ENCODE data around the gene BSND.

BSND gene

GRCh38 chr1:55052221-55053142 lies 53.7 kb downstream of the BSND start:
- Histone ChIP-seq H3K4me1 (ENCODE audit: insufficient read depth, low read length) (no peaks in the 10 kb centered on the region), H3K36me3 (ENCODE audit: insufficient read depth, low read length) (no peaks in the 10 kb centered on the region), H3K27me3 (ENCODE audit: control insufficient read depth in 1 of 2, insufficient read depth in 2 of 2, low read length in 2 of 2) (no peaks in the 10 kb centered on the region)

DNA sequence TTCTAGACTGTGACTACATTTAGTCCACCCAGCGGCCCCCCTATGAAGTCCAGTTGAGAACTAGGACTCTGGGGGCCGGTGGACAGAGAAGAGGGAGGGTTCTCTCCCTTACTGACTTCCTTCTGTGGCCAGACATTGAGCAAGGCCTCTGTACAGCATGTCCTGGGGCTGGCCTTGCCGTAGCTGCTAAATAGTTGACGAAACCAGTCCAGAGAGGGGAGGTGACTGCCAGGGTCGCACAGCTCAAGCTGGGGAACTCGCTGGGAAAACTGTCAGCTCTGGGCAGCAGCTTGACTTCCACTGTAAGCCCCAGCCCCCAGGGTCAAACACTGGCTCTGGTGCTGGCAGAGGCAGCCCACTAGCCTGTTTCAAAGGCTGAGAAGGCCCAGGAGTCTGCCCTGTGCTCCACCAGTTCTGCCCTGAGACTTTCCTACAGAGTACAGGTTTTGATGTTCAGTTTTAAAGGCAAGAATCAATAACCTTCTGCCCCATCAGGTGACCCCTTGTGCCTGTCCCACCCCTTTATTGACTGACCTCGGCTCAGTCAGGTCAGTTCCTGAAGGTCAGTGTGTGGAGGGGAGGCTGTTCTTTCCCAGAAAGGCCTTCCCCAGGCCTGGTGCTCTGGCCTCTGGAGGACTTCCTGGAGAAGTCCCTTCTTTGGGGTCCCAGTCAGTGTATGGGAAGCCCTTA lies 54.7 kb downstream of the BSND start:
- H3K27ac ChIP-seq (ENCODE audit: low read depth, low read length) = no peak overlapping the region
- H3K36me3 ChIP-seq (ENCODE audit: insufficient read depth, low read length) = no peaks in the 10 kb centered on the region
- no peak overlapping the region for H3K4me3 ChIP-seq (ENCODE audit: low read depth in 1 of 2, low read length in 2 of 2)
- no peaks in the 10 kb centered on the region for H3K4me1 ChIP-seq (ENCODE audit: insufficient read depth, low read length)
- H3K27me3 ChIP-seq (ENCODE audit: control insufficient read depth in 1 of 2, insufficient read depth in 2 of 2, low read length in 2 of 2) = no peaks in the 10 kb centered on the region
- H3K9me3 ChIP-seq (ENCODE audit: low read length) = no peaks in the 10 kb centered on the region
- no peak overlapping the region for H3K9ac ChIP-seq (ENCODE audit: low read length)

More at GRCh38 chr1:55052221-55053142, 53.7 kb downstream of the BSND start:
- Histone ChIP-seq H3K4me3 (ENCODE audit: low read depth in 1 of 2, low read length in 2 of 2) (no peak overlapping the region), H3K9ac (ENCODE audit: low read length) (no peak overlapping the region), H3K9me3 (ENCODE audit: low read length) (no peaks in the 10 kb centered on the region), H3K27ac (ENCODE audit: low read depth, low read length) (no peak overlapping the region)

DNA sequence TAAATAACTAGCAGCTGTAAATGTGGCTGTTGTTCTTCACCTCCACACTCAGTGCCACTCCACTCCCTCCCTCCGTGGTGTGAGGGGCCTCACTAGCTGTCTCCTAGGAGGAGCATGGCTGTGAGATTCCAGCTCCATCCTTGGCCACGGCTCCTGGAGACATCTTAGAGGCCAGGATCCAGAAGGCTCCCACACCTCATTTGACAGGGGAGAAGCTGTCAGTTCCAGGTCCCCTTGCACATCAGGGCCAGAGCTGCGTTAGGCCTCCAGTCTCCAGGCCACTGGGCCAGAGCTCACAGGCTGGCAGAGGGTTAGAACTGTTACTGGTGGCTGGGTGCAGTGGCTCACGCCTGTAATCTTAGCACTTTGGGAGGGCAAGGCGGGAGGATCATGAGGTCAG lies 55.7 kb downstream of the BSND start:
- Histone ChIP-seq H3K27me3 (ENCODE audit: control insufficient read depth in 1 of 2, insufficient read depth in 2 of 2, low read length in 2 of 2) (no peaks in the 10 kb centered on the region), H3K9me3 (ENCODE audit: low read length) (no peaks in the 10 kb centered on the region), H3K36me3 (ENCODE audit: insufficient read depth, low read length) (no peaks in the 10 kb centered on the region), H3K27ac (ENCODE audit: low read depth, low read length) (no peak overlapping the region), H3K4me3 (ENCODE audit: low read depth in 1 of 2, low read length in 2 of 2) (no peak overlapping the region), H3K9ac (ENCODE audit: low read length) (no peak overlapping the region), H3K4me1 (ENCODE audit: insufficient read depth, low read length) (no peaks in the 10 kb centered on the region)

DNA sequence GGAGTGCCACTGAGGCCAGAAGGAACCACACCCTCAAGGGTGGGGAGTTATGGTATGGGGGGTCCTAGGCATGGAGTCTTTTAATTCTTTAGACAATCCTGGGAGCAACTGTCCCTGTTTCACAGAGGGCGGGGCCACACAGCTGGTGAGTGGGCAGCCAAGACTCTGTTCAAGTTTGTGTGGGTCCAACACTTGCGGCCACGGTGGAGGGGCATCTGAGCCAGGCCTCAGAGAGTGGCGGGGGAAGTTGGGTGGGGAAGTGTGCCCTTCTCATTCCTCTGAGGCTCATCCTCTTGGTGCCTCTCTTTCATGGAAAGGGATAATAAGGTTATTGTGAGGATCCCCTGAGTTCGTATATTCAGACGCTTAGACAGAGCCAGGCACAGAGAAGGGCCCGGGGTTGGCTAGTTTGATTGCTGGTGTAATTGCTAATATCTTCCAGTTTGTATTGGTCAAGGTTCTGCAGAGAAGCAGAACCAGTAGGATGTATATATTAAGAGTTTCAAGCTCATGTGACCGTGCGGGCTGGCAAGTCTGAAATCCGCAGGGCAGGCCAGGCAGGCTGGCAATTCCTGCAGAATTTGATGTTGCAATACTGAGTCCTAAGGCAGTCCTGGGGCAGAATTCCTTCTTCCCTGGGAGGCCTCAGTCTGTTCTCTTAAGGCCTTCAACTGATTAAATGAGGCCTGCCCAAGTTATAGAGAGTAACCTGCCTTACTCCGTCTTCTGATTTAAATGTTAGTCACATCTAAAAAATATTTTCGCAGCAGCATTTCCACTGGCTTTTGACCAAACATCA lies 56.5 kb downstream of the BSND start:
- H3K9ac ChIP-seq (ENCODE audit: low read length) = no peak overlapping the region

DNA sequence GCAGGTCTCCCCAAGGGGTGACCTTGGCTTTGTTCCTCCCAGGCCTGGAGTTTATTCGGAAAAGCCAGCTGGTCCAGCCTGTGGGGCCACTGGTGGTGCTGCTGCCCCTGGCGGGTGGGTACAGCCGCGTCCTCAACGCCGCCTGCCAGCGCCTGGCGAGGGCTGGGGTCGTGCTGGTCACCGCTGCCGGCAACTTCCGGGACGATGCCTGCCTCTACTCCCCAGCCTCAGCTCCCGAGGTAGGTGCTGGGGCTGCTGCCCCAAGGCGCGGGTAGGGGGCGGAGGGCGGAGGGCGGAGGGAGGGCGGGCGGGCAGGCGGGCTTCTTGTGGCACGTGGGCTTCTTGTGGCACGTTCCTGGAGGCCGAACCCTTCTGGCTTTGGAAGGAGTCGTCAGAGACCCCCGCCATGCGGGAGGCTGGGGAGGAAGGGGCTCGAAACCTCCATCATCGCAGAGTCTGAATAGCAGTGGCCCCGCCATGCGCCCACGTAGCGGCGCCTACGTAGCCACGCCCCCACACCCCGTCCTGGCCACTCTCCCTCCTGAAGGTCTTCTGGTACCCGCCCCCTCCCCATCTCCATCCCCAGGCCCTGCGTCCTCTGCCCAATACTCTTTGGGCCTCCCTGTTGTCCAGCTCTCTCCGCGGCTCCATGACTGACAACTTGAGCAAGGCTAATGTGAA lies 57.4 kb downstream of the BSND start:
- H3K4me1 ChIP-seq (ENCODE audit: insufficient read depth, low read length) = no peaks in the 10 kb centered on the region
- H3K36me3 ChIP-seq (ENCODE audit: insufficient read depth, low read length) = no peaks in the 10 kb centered on the region
- H3K27me3 ChIP-seq (ENCODE audit: control insufficient read depth in 1 of 2, insufficient read depth in 2 of 2, low read length in 2 of 2) = no peaks in the 10 kb centered on the region
- H3K9me3 ChIP-seq (ENCODE audit: low read length) = no peaks in the 10 kb centered on the region
- no peak overlapping the region for H3K27ac ChIP-seq (ENCODE audit: low read depth, low read length)
- no peak overlapping the region for H3K9ac ChIP-seq (ENCODE audit: low read length)
- H3K4me3 ChIP-seq (ENCODE audit: low read depth in 1 of 2, low read length in 2 of 2) = no peak overlapping the region

More for the DNA sequence above, 56.5 kb downstream of the BSND start:
- H3K4me3 ChIP-seq (ENCODE audit: low read depth in 1 of 2, low read length in 2 of 2) = no peak overlapping the region
- no peaks in the 10 kb centered on the region for H3K27me3 ChIP-seq (ENCODE audit: control insufficient read depth in 1 of 2, insufficient read depth in 2 of 2, low read length in 2 of 2)
- H3K27ac ChIP-seq (ENCODE audit: low read depth, low read length) = no peak overlapping the region
- no peaks in the 10 kb centered on the region for H3K9me3 ChIP-seq (ENCODE audit: low read length)
- H3K36me3 ChIP-seq (ENCODE audit: insufficient read depth, low read length) = no peaks in the 10 kb centered on the region
- no peaks in the 10 kb centered on the region for H3K4me1 ChIP-seq (ENCODE audit: insufficient read depth, low read length)

GRCh38 chr1:55056632-55056992 lies 57.9 kb downstream of the BSND start:
- no peak overlapping the region for H3K4me3 ChIP-seq (ENCODE audit: low read depth in 1 of 2, low read length in 2 of 2)
- no peaks in the 10 kb centered on the region for H3K9me3 ChIP-seq (ENCODE audit: low read length)
- no peaks in the 10 kb centered on the region for H3K36me3 ChIP-seq (ENCODE audit: insufficient read depth, low read length)
- H3K4me1 ChIP-seq (ENCODE audit: insufficient read depth, low read length) = no peaks in the 10 kb centered on the region
- no peaks in the 10 kb centered on the region for H3K27me3 ChIP-seq (ENCODE audit: control insufficient read depth in 1 of 2, insufficient read depth in 2 of 2, low read length in 2 of 2)
- H3K9ac ChIP-seq (ENCODE audit: low read length) = no peak overlapping the region
- no peak overlapping the region for H3K27ac ChIP-seq (ENCODE audit: low read depth, low read length)

DNA sequence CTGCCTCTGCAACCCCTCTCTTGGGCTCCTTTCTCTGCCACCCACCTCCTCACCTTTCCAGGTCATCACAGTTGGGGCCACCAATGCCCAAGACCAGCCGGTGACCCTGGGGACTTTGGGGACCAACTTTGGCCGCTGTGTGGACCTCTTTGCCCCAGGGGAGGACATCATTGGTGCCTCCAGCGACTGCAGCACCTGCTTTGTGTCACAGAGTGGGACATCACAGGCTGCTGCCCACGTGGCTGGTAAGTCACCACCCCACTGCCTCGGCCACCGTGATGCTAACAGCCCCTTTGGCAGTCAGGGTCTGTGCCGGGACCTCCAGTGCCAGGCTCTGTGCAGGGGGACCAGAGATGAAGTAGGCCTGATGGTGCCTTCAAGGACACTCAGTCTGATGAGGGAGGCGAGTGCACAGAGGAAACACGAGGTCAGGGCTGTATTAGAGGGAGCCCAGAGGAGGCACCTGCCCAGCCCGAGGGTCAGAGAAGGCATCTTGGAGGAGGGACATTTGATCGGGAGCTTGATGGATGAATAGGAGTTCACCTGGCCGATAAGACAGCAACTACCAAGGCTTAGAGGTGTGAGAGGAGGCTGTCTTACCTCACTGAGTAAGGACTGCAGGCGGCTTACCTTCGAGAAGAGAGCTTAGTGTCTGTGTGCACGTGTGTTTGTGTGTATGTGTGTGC lies 58.7 kb downstream of the BSND start:
- Histone ChIP-seq H3K36me3 (ENCODE audit: insufficient read depth, low read length) (no peaks in the 10 kb centered on the region), H3K4me3 (ENCODE audit: low read depth in 1 of 2, low read length in 2 of 2) (no peak overlapping the region), H3K27ac (ENCODE audit: low read depth, low read length) (no peak overlapping the region), H3K9me3 (ENCODE audit: low read length) (no peaks in the 10 kb centered on the region), H3K4me1 (ENCODE audit: insufficient read depth, low read length) (no peaks in the 10 kb centered on the region), H3K9ac (ENCODE audit: low read length) (no peak overlapping the region), H3K27me3 (ENCODE audit: control insufficient read depth in 1 of 2, insufficient read depth in 2 of 2, low read length in 2 of 2) (no peaks in the 10 kb centered on the region)

GRCh38 chr1:55057956-55058298 lies 59.2 kb downstream of the BSND start:
- H3K4me3 ChIP-seq (ENCODE audit: low read depth in 1 of 2, low read length in 2 of 2) = no peak overlapping the region
- no peaks in the 10 kb centered on the region for H3K27me3 ChIP-seq (ENCODE audit: control insufficient read depth in 1 of 2, insufficient read depth in 2 of 2, low read length in 2 of 2)
- no peaks in the 10 kb centered on the region for H3K36me3 ChIP-seq (ENCODE audit: insufficient read depth, low read length)
- no peak overlapping the region for H3K27ac ChIP-seq (ENCODE audit: low read depth, low read length)
- H3K4me1 ChIP-seq (ENCODE audit: insufficient read depth, low read length) = no peaks in the 10 kb centered on the region
- no peak overlapping the region for H3K9ac ChIP-seq (ENCODE audit: low read length)
- H3K9me3 ChIP-seq (ENCODE audit: low read length) = no peaks in the 10 kb centered on the region

DNA sequence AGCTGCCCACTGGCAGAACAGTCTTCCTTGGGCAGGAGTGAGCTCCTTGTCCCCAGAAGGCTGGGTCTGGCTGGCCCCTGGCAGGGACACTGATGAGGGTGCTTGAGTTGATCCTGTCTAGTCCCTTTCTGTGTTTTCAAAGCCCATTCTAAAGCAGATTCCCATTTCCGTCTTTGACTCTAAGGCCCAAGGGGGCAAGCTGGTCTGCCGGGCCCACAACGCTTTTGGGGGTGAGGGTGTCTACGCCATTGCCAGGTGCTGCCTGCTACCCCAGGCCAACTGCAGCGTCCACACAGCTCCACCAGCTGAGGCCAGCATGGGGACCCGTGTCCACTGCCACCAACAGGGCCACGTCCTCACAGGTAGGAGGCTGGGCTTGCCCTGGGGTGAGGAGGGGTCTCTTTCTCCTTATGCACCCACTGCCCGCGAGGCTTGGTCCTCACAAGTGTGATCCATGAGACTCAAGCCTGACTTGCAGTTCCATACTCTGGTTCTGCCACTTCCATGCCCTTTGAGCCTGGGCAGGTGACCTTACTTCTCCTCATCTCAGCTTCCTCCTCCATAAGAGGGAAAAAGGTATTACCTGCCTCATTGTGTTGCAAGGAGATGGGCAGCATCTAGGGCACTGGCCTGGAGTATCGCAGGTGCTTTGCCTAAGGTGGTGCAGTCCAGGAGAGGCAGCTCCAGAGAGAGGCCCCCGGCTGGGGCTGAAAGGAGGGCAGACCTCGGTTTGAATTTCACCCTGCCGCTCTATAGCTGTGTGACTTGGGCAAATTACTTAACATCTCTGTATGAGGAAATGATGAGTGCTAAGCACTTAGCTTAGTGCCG lies 60.8 kb downstream of the BSND start:
- H3K9me3 ChIP-seq (ENCODE audit: low read length) = no peaks in the 10 kb centered on the region
- peaks cover 9% of the 10 kb centered on the region for H3K4me1 ChIP-seq (ENCODE audit: insufficient read depth, low read length)
- H3K27me3 ChIP-seq (ENCODE audit: control insufficient read depth in 1 of 2, insufficient read depth in 2 of 2, low read length in 2 of 2) = no peaks in the 10 kb centered on the region
- no peak overlapping the region for H3K4me3 ChIP-seq (ENCODE audit: low read depth in 1 of 2, low read length in 2 of 2)
- H3K36me3 ChIP-seq (ENCODE audit: insufficient read depth, low read length) = no peaks in the 10 kb centered on the region
- H3K27ac ChIP-seq (ENCODE audit: low read depth, low read length) = no peak overlapping the region
- no peak overlapping the region for H3K9ac ChIP-seq (ENCODE audit: low read length)
